Keratinocyte (primary cell): Measurements from ENCODE around the gene MCM9.

Experiments
- CTCF ChIP-seq, 3 experiments: IDR thresholded peaks in 1 of 3; conservative IDR thresholded peaks in 1 of 3; optimal IDR thresholded peaks in 1 of 3; 2 replicates in 2 of 3; 3 replicates in 1 of 3; pipeline versions ENCODE3 to v1.5.1; 2011; ENCODE audit warnings: low read length in 3 of 3, mild to moderate bottlenecking in 3 of 3, moderate library complexity in 2 of 3, control low read depth in 1 of 3, inconsistent platforms in 1 of 3; ENCODE audit not compliant: insufficient read depth in 2 of 3; ENCODE audit errors: extremely low read depth in 1 of 3
- EZH2 ChIP-seq: IDR thresholded peaks from one replicate; pipeline ENCODE4 v1.6.1; 2012; ENCODE audit warnings: inconsistent platforms, mild to moderate bottlenecking, low read length, moderate library complexity

- TF ChIP-seq CTCF (optimal IDR thresholded peaks at IDR 0.05 in 1 of 3, IDR thresholded peaks at IDR 0.05 in 1 of 3, conservative IDR thresholded peaks at IDR 0.05 in 1 of 3; ENCODE audit: extremely low read depth in 1 of 3, insufficient read depth in 2 of 3, low read length in 3 of 3) (no peak), EZH2 (no peak)
Measured at GRCh38 chr6:118862443-118862842, 72.5 kb downstream of the MCM9 start.
